GM18909 (cell line): ENCODE measurements around the gene CITED4.

Source experiments
- ATAC-seq: cut with Tn5 transposase; IDR thresholded peaks from one replicate; pipeline ENCODE4 v1.9.1; 2021; ENCODE audit warnings: mild to moderate bottlenecking; ENCODE audit not compliant: unreplicated experiment, poor library complexity

Gene CITED4

GRCh38 chr1:40817791-40818263, 44.3 kb downstream of the CITED4 start:
- ATAC-seq, result peak; percentile 14

DNA sequence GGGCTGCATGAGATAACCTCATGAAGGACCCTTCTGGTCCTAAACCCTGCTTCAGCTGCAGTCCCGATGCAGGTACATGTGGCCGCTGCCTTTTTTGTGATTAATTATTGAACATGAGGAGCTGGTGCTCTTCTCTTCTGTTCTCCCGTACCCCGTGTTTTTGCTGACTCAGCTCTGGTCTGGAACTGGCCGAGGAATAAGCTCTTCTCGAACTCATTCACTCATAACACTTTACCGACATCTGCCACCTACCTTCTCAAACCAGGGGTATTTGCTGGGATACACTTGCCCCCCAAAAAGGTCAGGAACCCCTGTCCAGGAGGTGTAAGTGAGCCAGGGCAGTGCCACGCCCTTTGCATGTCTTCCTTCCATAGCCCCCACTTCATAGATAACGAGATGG, 46.7 kb downstream of the CITED4 start:
- ATAC-seq, result no peak
